GM19372 (cell line): ENCODE data around the gene SKA2.
A peak's percentile ranks its signal among the peaks of the same experiment; 100 is the strongest.
"Not testable (repeated sequence)": the region's sequence is repeated elsewhere in the genome, so short reads cannot be mapped to it uniquely, and the experiment has no call there.

Experiments used
- ATAC-seq: cut with Tn5 transposase; IDR thresholded peaks from one replicate; pipeline ENCODE4 v1.9.1; 2021; ENCODE audit warnings: mild to moderate bottlenecking, low read depth, moderate library complexity; ENCODE audit not compliant: unreplicated experiment

SKA2 gene, protein sequence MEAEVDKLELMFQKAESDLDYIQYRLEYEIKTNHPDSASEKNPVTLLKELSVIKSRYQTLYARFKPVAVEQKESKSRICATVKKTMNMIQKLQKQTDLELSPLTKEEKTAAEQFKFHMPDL

DNA sequence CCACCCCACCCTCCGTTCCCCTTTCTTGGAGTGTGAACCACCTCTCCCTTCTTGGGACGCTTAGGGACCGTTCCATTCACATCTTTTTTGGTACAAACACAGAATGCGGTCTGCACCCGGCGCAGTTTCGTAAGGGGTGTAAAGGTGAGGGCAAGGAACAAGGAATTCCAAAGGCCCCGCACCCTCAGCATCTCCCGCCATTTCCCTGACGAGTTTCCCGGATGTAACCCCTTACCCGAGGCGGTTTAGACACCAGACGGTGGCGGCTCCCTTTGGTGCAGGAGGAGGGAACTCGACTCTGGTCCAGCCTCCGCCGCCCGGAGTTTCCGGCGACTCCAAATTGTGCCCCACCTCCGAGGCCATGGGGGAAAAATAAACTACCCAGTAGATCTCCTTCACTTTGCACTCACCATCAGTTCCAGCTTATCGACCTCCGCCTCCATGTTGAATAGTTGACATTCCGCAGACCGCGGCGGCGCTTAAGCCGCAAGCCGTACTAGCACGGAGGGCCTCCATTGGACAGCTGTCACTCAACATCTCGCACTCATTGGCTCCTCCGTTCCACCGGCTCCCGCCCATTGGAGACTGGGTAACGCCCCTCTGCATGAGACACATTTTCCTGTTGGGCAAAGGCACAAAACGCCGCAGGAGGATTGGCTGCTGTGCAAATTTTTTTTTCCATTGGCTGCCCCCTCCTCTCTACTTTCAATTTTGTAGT lies at the start of gene SKA2:
Gene SKA2, minus strand, starts transcription at position 466 of the 718 bp plus-strand sequence. Its CDS starts 23 bp downstream, at position 443.
- peak; percentile 74 for ATAC-seq

GRCh38 chr17:59202320-59202719 lies 47.3 kb upstream of the SKA2 start:
- ATAC-seq = no peak

DNA sequence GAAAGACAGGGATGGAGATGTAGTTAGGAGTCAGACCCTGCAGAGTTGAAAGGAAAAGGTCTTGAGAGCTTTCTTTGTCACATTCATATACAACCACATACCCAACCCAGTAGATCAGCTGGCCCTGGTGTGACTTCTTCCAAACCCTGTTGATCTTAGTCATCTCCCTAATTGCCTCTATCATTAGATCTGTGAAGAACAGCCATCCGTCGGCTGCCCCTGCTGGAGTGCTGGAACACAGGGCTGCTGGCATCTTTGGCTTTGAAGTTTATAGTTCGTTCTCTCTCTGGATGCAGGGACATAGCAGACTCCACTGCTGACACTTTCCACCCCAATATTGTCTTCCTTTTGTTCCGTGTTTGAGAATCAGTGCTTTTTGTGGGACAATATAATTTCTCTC lies 44.4 kb upstream of the SKA2 start:
- no peak for ATAC-seq

GRCh38 chr17:59193336-59193862 lies 38.4 kb upstream of the SKA2 start:
- no peak for ATAC-seq

DNA sequence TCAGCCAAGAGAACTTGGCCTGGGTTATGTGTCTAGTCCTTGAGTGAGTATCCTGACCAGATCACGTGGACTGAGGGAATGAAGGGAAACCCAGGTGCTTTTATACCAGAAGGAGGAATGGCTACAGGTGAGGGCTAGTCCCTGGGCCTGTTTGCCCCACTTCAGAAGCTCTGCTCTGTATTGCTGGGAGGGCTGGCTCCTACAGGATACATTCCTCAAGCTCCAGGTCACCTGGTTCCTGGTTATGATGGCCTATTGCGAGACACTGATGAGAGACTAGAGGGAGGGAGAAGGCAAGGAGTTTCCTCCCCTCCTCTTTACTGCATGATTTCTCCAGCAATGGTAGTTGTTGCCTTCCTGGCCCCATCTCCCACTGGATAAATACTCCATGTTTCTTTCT lies 35.8 kb upstream of the SKA2 start:
- ATAC-seq = no peak

DNA sequence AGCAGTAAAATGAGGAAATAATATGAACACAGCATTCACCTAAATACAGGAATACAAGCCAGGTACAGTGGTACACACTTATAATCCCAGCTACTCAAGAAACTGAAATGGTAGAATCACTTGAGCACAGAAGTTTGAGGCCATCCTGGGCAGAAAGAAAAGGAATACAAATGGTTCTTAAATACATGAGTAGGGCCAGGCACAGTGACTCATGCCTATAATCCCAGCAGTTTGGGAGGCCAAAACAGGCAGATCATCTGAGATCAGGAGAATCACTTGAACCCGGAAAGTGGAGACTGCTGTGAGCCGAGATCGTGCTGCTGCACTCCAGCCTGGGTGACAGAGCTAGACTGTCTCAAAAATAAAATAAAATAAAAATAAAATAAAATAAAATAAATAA lies 31.9 kb upstream of the SKA2 start:
- ATAC-seq = no peak

GRCh38 chr17:59185997-59186396 lies 31.0 kb upstream of the SKA2 start:
- ATAC-seq = no peak

DNA sequence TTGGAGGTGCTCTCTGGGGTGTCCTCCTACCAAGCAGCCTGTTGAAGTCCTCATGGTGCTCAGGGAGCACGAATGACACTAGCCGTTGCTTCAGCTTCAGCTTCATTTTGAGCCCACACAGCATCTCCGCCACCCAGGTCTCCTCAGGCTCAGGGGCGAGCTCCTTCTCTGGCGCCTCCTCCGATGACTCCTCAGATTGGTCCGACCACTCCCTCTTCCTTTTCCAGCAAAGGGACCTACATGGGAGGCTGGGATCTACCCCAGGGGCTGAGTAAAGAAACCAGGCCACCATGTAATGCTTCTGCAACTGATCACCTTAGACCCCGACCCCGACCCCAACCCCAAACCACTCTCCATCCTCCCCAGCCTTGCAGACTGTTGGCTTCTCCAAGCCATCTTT lies 26.5 kb upstream of the SKA2 start:
- ATAC-seq = no peak

DNA sequence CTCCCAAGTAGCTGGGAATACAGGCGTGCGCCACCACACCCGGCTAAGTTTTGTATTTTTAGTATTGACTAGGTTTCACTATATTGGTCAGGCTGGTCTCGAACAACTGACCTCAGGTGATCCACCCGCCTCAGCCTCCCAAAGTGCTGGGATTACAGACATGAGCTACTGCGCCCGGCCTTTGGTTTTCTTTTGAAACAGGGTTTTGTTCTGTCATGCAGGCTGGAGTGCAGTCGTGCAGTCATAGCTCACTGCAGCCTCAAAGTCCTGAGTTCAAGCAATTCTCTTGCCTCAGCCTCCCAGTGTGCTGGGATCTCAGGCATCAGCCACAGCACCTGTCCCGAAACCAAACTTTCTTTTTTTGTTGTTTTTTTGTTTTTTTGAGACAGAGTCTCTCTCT lies 25.6 kb upstream of the SKA2 start:
- ATAC-seq = no peak

DNA sequence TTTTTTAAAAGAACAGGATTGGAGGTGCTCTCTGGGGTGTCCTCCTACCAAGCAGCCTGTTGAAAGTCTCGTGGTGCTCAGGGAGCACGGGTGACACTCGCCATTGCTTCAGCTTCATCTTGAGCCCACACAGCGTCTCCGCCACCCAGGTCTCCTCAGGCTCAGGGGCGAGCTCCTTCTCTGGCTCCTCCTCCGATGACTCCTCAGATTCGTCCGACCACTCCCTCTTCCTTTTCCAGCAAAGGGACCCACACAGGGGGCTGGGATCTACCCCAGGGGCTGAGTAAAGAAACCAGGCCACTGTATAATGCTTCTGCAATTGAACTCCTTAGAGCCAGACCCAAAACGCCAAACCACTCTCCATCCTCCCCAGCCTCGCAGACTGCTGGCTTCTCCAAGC lies 24.6 kb upstream of the SKA2 start:
- not testable (repeated sequence) for ATAC-seq

DNA sequence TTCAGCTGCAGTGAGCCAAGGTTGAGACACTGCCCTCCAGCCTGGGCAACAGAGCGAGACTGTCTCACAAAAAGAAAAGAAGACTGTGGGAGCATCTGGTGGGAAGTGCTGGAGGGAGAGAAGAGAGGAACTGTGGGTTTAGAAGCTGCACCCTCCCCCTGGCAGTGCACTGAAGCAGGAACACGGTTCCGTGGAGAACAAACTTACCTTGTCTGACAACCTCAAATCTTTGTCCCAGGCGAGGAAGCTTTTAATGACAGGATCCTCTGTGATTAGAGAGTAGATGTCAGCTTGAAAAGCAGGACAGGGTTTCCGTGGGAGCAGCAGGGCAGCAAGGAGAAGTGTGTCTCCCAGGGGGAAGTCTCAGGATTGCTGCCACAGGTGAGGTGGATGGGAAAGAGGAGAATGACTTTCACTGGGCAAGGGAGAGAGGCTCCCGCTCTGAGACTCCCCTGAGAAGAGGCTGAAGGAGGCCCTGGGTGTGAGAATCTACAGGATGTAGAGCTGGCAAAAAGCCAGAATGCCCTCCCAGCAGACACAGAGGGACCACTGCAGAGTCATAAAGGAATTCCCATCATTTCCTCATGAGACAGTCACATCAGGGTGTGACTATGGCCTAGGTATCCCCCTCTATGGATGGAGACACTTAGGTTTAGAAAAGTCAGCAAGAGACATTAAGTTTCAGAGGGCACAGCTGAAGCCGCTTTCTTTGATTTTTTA lies 23.4 kb upstream of the SKA2 start:
- no peak for ATAC-seq

GRCh38 chr17:59175076-59175475 lies 20.1 kb upstream of the SKA2 start:
- no peak for ATAC-seq

DNA sequence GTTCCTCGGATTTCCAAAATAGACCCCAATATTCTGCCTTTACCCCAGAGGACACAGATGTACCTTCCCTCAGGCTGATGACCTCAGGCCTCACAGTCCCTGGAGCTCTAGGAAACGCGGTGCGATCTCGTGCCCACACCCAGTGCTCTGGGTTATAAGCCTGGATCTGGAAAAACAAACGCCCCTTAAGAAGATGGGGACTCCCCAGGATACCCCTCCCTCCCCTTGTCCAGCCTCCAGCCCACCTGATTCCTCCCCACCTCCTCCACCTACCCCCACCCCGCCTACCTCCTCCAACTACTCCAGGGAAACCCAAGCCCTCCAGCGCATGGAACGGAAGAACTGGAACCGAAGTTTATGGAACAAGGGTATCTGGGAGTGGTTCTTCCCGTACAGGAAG lies 19.7 kb upstream of the SKA2 start:
- no peak for ATAC-seq

- ATAC-seq = no peak
Observed at GRCh38 chr17:59172436-59173004, 17.5 kb upstream of the SKA2 start.

- no peak for ATAC-seq
Observed at GRCh38 chr17:59167571-59168001, 12.6 kb upstream of the SKA2 start.

DNA sequence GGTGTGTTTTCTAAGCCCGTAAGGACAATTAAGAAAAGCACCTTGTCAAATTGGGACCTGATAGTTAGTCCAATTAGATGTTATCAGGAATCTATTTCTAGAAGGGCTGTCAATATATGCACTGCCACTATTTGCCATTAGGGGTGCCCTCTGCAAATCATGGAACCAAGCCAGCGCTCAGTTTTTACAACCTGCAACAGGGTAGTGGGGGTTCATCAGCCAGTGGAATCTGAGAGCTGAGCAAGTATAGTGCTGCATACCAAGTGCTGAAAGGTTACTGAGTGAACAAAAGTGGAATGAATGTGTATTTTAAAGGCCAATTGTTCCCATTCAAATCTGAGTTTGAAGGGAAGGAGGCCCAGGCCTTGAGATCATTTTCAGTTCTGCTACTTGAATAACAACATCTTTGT lies 11.0 kb upstream of the SKA2 start:
- ATAC-seq = no peak

DNA sequence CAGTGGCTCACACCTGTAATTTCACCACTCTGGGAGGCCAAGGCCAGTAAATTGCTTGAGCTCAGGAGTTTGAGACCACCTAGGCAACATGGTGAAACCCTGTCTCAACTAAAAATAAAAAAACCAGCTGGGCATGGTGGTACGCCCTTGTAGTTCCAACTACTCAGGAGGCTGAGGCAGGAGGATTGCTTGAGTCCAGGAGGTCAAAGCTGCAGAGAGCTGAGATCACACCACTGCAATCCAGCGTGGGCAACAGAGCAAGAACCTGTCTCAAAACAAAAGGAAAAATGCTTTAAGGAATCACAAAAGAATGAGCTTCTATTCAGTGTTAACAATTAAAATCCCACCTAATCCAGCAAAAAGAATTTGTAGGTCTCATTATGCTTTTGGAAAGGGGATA lies 6.5 kb upstream of the SKA2 start:
- ATAC-seq = no peak

- ATAC-seq = no peak
Observed at GRCh38 chr17:59160157-59161025, 5.4 kb upstream of the SKA2 start.

DNA sequence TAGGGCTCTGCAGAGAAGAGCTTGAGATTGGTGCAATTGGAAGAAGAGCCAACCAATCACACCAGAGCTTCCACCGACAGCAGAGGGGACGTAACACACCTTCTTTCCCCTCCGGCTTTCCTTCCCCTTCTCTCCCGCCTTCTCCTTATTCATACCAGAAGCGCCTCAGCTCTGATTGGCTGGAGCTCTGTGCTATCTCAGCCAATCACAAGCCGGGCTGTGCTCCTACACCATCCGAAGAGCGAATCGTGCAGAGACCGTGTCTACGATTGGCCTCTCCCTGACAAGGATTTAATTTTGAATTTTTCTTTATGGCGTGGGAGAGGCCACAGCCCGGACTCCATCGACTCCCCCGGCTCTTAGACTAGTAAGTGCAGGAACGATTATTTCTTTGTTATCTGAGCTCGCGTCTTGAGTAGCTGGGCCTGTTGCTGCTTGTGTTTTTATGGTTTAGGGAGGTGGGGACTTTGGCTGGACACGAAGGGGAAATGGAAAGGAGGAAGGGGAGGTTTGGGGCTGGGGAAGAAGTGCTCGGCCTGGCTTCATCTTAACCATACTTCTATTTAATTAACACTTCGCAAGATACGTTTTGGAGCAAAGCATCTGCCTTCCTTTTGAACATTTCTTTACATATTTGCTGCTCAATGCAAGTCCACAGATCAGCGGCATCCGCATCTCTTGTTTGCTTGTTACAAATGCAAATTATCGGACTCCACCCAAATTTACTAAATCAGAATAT lies 622 bp upstream of the SKA2 start, which contains the start of gene PRR11:
Gene PRR11, plus strand, starts transcription at position 308 of the 739 bp plus-strand sequence. CDS start 14,007 bp downstream, outside the sequence.
- ATAC-seq = peak; percentile 87
